HG02884 (cell line): ENCODE data around the gene NAA60.
"Not testable (repeated sequence)": the region's sequence is repeated elsewhere in the genome, so short reads cannot be mapped to it uniquely, and the experiment has no call there.

Experiments used
- ATAC-seq: cut with Tn5 transposase; IDR thresholded peaks from one replicate; pipeline ENCODE4 v1.9.1; 2021; ENCODE audit warnings: mild to moderate bottlenecking, moderate library complexity; ENCODE audit not compliant: unreplicated experiment

NAA60 gene

GRCh38 chr16:3461151-3461550, 17.7 kb downstream of the NAA60 start:
- no peak for ATAC-seq

GRCh38 chr16:3465301-3465700, 21.8 kb downstream of the NAA60 start:
- ATAC-seq, result no peak

- no peak for ATAC-seq
These were observed 22.6 kb downstream of the NAA60 start for GRCh38 chr16:3465911-3466584.

GRCh38 chr16:3467182-3467581, 23.7 kb downstream of the NAA60 start:
- ATAC-seq, result no peak

- ATAC-seq, result no peak
These were observed 24.4 kb downstream of the NAA60 start for GRCh38 chr16:3467921-3468320.

GRCh38 chr16:3468501-3468900, 25.0 kb downstream of the NAA60 start:
- ATAC-seq, result no peak

GRCh38 chr16:3469736-3470135, 26.3 kb downstream of the NAA60 start:
- ATAC-seq, result no peak

- no peak for ATAC-seq
These were observed 27.2 kb downstream of the NAA60 start for GRCh38 chr16:3470723-3471122.

GRCh38 chr16:3471518-3472176, 28.2 kb downstream of the NAA60 start:
- no peak for ATAC-seq

GRCh38 chr16:3472878-3473595, 29.6 kb downstream of the NAA60 start:
- ATAC-seq, result no peak

GRCh38 chr16:3473596-3473943, 30.1 kb downstream of the NAA60 start:
- not testable (repeated sequence) for ATAC-seq

- no peak for ATAC-seq
These were observed 30.8 kb downstream of the NAA60 start for GRCh38 chr16:3474136-3474779.

GRCh38 chr16:3474870-3475269, 31.4 kb downstream of the NAA60 start:
- not testable (repeated sequence) for ATAC-seq

GRCh38 chr16:3475604-3476375, 32.3 kb downstream of the NAA60 start:
- no peak for ATAC-seq

- no peak for ATAC-seq
These were observed 32.9 kb downstream of the NAA60 start for GRCh38 chr16:3476409-3476808.

- no peak for ATAC-seq
These were observed 34.9 kb downstream of the NAA60 start for GRCh38 chr16:3478242-3478925.

GRCh38 chr16:3479654-3480216, 36.3 kb downstream of the NAA60 start:
- ATAC-seq, result no peak

- no peak for ATAC-seq
These were observed 37.6 kb downstream of the NAA60 start for GRCh38 chr16:3480901-3481695.
